ENCODE data around the gene TMC3.
"Not testable (repeated sequence)": the region's sequence is repeated elsewhere in the genome, so short reads cannot be mapped to it uniquely, and the experiment has no call there.

The TMC3 gene

GRCh38 chr15:81346611-81347010 lies 27.4 kb downstream of the TMC3 start:
- DNase-seq (ENCODE audit: low spot score) = no peak

GRCh38 chr15:81343371-81343770 lies 30.6 kb downstream of the TMC3 start:
- DNase-seq (ENCODE audit: low spot score) = no peak

- no peak for DNase-seq (ENCODE audit: low spot score)
These were observed 32.7 kb downstream of the TMC3 start for GRCh38 chr15:81341351-81341750.

- DNase-seq (ENCODE audit: low spot score) = no peak
These were observed 34.2 kb downstream of the TMC3 start for GRCh38 chr15:81339851-81340250.

- no peak for DNase-seq (ENCODE audit: low spot score)
These were observed 34.7 kb downstream of the TMC3 start for GRCh38 chr15:81339321-81339720.

GRCh38 chr15:81338170-81339007 lies 35.6 kb downstream of the TMC3 start:
- DNase-seq (ENCODE audit: low spot score) = no peak

- DNase-seq (ENCODE audit: low spot score) = no peak
These were observed 36.3 kb downstream of the TMC3 start for GRCh38 chr15:81337713-81338157.

GRCh38 chr15:81337241-81337640 lies 36.8 kb downstream of the TMC3 start:
- no peak for DNase-seq (ENCODE audit: low spot score)

- no peak for DNase-seq (ENCODE audit: low spot score)
These were observed 37.4 kb downstream of the TMC3 start for GRCh38 chr15:81336568-81336967.

- no peak for DNase-seq (ENCODE audit: low spot score)
These were observed 38.4 kb downstream of the TMC3 start for GRCh38 chr15:81335631-81336030.

GRCh38 chr15:81334768-81335435 lies 39.1 kb downstream of the TMC3 start:
- DNase-seq (ENCODE audit: low spot score) = peak; percentile 38

GRCh38 chr15:81333363-81333762 lies 40.6 kb downstream of the TMC3 start:
- DNase-seq (ENCODE audit: low spot score) = no peak

- no peak for DNase-seq (ENCODE audit: low spot score)
These were observed 41.7 kb downstream of the TMC3 start for GRCh38 chr15:81332326-81332725.

- no peak for DNase-seq (ENCODE audit: low spot score)
These were observed 42.4 kb downstream of the TMC3 start for GRCh38 chr15:81331600-81331999.

- DNase-seq (ENCODE audit: low spot score) = not testable (repeated sequence)
These were observed 42.9 kb downstream of the TMC3 start for GRCh38 chr15:81331141-81331540.

GRCh38 chr15:81330366-81331090 lies 43.5 kb downstream of the TMC3 start:
- no peak for DNase-seq (ENCODE audit: low spot score)

- no peak for DNase-seq (ENCODE audit: low spot score)
These were observed 44.6 kb downstream of the TMC3 start for GRCh38 chr15:81329446-81329845.

GRCh38 chr15:81327516-81327915 lies 46.5 kb downstream of the TMC3 start:
- DNase-seq (ENCODE audit: low spot score) = no peak

GRCh38 chr15:81326466-81327212 lies 47.4 kb downstream of the TMC3 start:
- no peak for DNase-seq (ENCODE audit: low spot score)

- DNase-seq (ENCODE audit: low spot score) = peak; percentile 98
These were observed 49.8 kb downstream of the TMC3 start, which contains the start of gene STARD5 for GRCh38 chr15:81323944-81324881. Gene STARD5 (minus strand): TSS chr15:81324141. CDS start chr15:81324099, 42 bp downstream.

- DNase-seq (ENCODE audit: low spot score) = no peak
These were observed 50.5 kb downstream of the TMC3 start for GRCh38 chr15:81323559-81323943.

Measured in Ammon's horn (tissue), 1 donor.